Measurements from ENCODE around the gene QPCTL.

GRCh38 chr19:45716359-45717130, 24.1 kb downstream of the QPCTL start:
- TF ChIP-seq CTCF (IDR thresholded peaks at IDR 0.05) (no peak), EZH2 (IDR thresholded peaks at IDR 0.05; ENCODE audit: borderline replicate concordance, insufficient read depth, low read depth, low read length, poor library complexity, severe bottlenecking) (no peak)

Data from B cell (primary cell).